ENCODE measurements around the gene ZNF205.

GRCh38 chr16:3147757-3148104 is 35.3 kb downstream of the ZNF205 start:
- no peak for TF ChIP-seq CTCF (IDR thresholded peaks at IDR 0.05)
- TF ChIP-seq ZFX (IDR thresholded peaks at IDR 0.05; ENCODE audit: borderline replicate concordance): no peak

All from 22Rv1 (cell line).